ACHN (cell line): ENCODE data around the gene ZFYVE27.
A peak's percentile ranks its signal among the peaks of the same experiment; 100 is the strongest.
"Not testable (repeated sequence)": the region's sequence is repeated elsewhere in the genome, so short reads cannot be mapped to it uniquely, and the experiment has no call there.

Experiments
- DNase-seq: peaks from one replicate; pipeline ENCODE4 v3.0.0-alpha.2; 2015
- in situ Hi-C: cut with HindIII; loops from 2 replicates; pipeline ENCODE4 v1.10.0; 2017; ENCODE audit warnings: low sequenced_read_pairs, low pct_ligation_motif_present, low pct_unique_long_range_greater_than_20kb

The ZFYVE27 gene, protein sequence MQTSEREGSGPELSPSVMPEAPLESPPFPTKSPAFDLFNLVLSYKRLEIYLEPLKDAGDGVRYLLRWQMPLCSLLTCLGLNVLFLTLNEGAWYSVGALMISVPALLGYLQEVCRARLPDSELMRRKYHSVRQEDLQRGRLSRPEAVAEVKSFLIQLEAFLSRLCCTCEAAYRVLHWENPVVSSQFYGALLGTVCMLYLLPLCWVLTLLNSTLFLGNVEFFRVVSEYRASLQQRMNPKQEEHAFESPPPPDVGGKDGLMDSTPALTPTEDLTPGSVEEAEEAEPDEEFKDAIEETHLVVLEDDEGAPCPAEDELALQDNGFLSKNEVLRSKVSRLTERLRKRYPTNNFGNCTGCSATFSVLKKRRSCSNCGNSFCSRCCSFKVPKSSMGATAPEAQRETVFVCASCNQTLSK

GRCh38 chr10:97736902-97737769 is at the start of gene ZFYVE27:
TSS of gene ZFYVE27 (plus strand) at chr10:97737128. CDS start at chr10:97738478, 1,350 bp downstream.
- in situ Hi-C loops, result no loop called here
- DNase-seq, result peak; percentile 96

GRCh38 chr10:97687785-97688781 is 48.8 kb upstream of the ZFYVE27 start:
- no peak for DNase-seq
- in situ Hi-C loops, result no loop called here

DNA sequence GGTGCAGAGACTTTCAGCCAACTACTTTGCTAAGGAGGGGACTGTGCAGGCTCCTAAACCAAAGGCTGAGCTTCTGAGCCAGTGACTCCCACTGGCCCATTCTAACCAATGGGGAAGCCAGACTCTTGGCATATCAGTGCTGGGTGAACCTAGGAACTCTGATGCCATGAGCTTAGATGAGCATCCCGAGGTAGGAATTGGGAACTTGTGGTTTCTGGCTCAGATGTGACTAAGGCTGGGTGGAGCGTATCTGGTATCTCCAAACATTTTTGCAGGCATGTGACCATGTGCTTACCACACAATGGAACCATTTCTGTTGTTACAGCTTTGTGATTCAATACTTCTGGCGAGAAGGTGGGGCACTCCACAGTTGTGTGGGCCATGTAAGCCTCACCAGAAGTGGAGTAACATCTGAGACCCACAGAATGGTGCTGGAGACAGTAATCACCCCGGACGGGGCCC is 47.3 kb upstream of the ZFYVE27 start:
- peak; percentile 76 for DNase-seq
- in situ Hi-C loops, result no loop called here

DNA sequence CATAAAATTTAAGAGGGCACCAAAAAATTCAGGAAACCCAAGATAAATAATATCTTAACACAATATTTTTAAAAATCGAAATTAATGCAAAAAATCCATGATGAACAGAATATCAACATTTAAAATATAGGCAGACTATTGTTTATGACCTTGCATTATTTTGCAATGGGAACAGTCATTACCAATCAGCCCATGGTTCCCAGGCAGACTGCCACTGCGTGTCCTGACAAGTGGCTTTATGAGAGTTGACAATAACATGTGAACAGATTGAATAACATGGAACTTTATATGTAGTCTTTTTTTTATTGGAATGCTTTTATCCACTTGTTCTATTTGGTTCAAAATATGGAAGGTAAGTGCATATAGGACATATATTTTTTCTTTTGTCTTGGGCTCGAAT is 46.8 kb upstream of the ZFYVE27 start:
- in situ Hi-C loops, result no loop called here
- DNase-seq, result no peak

DNA sequence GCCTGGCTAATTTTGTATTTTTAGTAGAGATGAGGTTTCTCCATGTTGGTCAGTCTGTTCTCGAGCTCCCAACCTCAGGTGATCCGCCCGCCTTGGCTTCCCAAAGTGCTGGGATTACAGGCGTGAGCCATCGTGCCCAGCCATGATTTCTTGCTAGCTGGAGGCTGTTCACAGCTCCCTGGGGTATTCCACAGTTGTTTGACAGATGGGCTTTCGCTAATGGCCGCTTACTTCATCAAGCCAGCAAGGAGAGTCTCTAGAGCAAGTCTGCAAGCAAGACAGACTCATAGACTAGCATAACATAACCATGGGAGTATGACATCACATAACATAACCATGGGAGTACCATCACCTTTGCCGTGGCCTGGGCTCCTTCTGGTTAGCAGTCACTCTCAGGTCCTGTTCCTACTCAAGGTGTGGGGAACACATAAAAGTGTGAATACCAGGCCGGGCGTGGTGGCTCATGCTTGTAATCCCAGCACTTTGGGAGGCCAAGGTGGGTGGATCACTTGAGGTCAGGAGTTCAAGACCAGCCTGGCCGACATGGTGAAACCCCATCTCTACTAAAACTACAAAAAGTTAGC is 38.8 kb upstream of the ZFYVE27 start:
- DNase-seq, in situ Hi-C loops: not testable (repeated sequence)

- in situ Hi-C loops, result no loop called here
- peak; percentile 78 for DNase-seq
These were observed 35.4 kb upstream of the ZFYVE27 start for GRCh38 chr10:97701438-97702069.

GRCh38 chr10:97703398-97704067 is 33.4 kb upstream of the ZFYVE27 start:
- no peak for DNase-seq
- in situ Hi-C loops, result no loop called here

- in situ Hi-C loops, result no loop called here
- no peak for DNase-seq
These were observed 32.6 kb upstream of the ZFYVE27 start for GRCh38 chr10:97704341-97704740.

DNA sequence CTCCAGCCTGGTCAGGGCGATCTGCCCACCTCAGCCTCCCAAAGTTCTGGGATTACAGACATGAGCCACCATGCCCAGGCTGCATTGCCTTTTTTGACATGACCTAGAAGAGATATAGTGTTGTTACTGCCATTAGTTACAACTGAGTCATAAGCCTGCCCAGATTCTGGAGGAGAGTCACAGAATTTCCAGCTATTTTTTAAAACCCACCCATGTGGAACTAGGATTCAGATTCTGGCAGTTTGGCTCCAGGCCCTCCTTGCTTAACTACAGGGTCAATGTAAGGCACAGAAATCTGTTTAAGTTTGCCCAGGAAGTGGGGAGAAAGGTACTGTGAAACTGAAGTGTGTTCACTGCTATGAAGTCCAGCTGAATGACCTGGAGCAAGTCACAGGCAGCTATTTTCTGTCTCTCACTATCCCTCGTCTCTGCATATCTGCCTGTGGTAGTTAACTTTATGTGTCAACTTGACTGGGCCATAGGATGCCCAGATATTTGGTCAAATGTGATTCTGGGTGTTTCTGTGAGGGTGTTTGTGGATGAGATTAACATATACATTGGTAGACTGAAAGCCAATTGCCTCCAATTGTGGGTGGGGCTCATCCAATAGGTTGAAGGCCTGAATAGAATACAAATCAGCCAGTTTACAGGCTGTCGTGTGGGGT is 31.8 kb upstream of the ZFYVE27 start:
- in situ Hi-C loops, result no loop called here
- no peak for DNase-seq

DNA sequence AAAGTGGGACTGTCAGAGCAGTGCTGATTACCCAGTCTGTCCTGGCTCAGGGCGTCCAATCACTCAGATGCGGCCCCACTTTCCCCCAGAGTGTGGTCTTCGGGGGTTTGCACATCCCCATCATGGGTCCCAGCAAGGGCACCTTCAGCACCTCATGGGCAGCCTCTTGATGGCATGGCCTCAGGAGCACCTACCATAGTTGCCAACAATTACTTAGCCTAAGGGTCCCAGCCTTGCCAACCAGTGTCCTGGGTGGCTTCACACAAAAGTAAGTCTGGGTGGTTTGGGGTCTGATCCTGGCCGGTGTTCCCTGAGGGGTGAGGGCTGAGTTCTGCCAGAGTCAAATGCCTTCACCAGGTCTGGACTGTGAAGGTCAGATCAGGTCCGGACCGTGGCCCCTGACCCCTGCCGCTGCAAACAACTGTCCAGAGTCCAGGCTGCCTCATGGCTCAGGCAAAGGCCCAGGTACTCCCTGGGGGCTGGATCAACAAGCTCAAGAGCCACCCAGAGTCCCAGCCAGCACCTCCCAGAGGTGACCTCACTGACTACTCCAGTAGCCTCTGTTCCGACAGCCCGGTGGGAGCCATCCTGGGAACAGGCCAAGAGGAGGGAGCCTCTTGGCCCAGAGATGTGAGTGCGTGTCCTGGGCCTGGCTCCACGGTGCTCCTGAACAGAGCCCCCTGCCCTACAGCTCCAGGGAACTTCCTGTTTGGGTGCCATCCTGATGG is 29.6 kb upstream of the ZFYVE27 start:
- no peak for DNase-seq
- in situ Hi-C loops, result no loop called here

DNA sequence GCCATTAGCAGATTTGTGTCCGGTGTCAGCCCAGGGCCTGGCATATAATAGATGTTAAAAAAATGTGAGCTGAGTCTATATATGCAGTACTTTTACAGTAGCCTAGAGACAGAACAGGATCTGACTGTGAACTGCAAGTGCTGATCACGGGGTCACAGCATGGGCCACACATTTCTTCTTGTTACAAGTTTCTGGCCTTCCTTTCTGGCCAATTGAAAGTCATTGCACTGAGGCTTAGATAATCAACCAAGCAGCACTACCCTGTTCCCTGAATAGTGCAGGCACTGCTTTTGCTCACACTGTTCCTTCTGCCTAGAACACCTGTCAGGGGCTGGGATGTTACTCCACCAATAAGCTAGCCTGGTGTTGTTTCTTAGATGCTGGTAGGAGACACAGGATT is 28.8 kb upstream of the ZFYVE27 start:
- in situ Hi-C loops, result no loop called here
- DNase-seq, result no peak

- peak; percentile 73 for DNase-seq
- in situ Hi-C loops, result no loop called here
These were observed 27.7 kb upstream of the ZFYVE27 start for GRCh38 chr10:97708976-97709946.

DNA sequence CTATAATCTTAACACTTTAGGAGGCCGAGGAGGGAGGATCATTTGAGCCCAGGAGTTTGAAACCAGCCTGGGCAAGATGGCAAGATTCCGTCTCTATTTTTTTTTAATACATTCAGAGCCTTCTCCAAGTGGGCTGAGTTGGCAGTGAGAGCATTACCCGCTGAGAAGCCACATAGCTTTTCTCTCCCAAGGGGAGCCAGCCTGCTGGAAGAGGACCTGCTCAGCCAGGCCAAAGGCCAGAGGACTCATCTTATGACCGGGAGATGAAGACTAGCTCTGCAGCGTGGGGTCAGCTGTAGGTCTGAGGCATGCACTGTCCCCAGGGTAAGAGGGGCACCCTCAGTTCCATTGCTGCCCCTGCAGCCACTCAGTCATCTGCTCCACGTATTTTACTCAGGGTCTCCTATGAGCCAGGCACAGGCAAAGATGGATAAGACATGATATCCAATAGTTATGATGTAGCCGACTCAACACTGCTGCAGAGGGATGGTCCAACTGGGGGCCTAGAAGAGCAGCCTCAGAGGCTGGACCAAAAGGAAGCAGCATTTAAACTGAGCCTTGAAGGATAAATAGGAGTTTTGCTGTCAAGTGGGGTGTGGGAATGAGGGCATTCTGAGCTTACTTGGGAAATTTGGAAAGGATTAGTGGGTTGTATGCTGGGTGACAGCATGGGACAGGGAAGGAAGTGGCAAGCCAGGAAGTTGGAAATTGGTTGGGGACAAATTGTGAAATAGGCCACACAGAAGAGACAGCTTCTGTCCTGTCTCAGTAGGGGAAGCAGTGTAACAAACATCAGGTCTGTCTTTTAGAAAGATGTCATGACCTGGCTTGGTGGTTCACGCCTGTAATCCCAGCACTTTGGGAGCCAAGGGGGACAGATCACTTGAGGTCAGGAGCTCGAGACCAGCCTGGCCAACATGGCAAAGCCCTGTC is 25.0 kb upstream of the ZFYVE27 start:
- no peak for DNase-seq
- in situ Hi-C loops, result no loop called here

DNA sequence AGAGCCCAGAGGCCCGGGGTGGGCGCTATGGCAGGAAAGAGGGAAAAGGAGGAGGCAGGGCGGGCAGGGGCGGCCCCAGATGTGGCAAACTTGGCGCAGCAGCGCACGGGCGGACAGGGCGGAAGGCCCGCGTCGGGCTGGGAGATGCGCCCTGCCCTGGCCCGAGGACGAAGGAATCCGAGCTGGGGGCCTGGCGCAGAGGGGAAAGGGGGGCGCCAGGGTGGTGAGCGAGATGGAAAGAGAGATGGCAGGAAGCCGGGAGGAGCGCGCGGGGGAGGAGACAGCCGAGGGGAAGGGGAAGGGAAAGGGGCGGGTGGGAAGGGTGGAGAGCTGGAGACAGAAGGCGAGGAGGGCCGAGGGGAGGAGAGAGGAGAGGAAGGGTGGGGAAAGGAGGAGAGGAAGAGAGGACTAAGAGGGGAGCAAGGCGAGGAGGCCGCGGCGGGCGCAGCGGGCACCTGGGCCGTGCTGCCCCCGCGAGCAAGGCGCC is 23.5 kb upstream of the ZFYVE27 start, which contains the start of gene MARVELD1:
Gene MARVELD1 (plus strand): TSS at position 392 of the 487 bp plus-strand sequence. CDS start 147 bp downstream, outside the sequence.
- in situ Hi-C loops, result no loop called here
- peak; percentile 79 for DNase-seq
